ENCODE measurements around the gene ACAP2. TPM values are rescaled to one million over a fixed set of nuclear protein-coding genes. Genes with fewer than 3 reads are reported as not detected.

The ACAP2 gene
- total RNA-seq, 2 experiments from 2014 or later: 43.9 to 80.7 TPM

DNA sequence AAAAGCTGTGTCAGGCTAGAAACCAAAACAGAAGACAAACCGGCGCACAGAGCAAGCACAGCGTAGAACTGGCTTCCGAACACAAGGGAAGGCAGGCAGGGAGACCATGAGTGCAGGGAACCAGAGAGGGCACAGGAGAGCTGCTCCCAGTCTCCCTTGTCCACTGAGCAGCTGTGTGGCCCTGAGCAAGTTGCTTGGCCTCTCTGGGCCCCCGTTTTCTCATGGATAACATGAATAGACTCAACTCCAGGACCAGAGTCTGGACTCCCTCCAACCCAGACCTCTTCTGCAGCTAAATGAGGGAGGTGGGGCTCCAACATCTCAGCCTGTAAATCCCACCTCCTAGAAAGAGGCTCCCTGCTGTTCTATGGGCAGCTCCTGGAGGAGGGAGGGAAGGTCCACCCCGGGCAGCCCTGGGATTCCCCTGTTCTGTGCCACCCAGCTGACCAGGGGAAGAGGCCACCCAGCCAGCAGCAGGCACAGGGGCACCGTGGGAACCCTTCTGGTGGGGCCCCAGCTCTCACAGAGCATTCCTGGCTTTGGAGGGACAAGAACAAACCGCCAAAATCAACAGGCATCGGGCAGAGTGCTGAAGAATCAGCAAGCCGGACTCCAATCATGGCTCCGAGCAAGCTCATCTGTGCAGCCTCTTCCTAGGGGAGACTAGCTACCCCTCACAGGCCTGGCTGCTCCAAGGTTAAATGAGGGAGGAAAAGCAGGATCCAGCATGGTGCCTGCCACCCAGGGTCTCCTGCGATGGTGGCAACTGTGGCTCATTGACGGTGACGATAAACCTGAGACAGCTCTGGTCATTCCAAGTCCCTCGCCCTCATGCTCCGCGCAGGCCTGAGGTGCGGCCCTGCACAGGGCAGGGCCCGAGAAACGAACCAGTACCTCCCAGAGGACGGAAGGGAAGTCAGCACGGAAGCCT lies 187.0 kb downstream of the ACAP2 start:
- no peaks in the 10 kb centered on the region for H3K9me3 ChIP-seq (ENCODE audit: low read length)
- H4K20me1 ChIP-seq (ENCODE audit: insufficient read depth, low read length): no peaks in the 10 kb centered on the region
- H2AFZ ChIP-seq (ENCODE audit: low read length): no peak overlapping the region
- intact Hi-C loops (cut with micrococcal nuclease; ENCODE audit: unreplicated experiment): no loop called here
- CTCF ChIA-PET (ENCODE audit: unreplicated experiment): no interaction called here
- H3K4me3 ChIP-seq (ENCODE audit: low read depth, low read length, poor library complexity, severe bottlenecking): no peak overlapping the region
- H3K4me1 ChIP-seq (ENCODE audit: insufficient read depth, low read length, poor library complexity, severe bottlenecking): peaks cover 39% of the 10 kb centered on the region
- H3K9me2 ChIP-seq (ENCODE audit: insufficient read depth, low read length): no peaks in the 10 kb centered on the region
- DNase-seq (ENCODE audit: low spot score): no peak
- BruUV-seq (replicated peaks): no TSS peak
- TF ChIP-seq, protein P1, sequence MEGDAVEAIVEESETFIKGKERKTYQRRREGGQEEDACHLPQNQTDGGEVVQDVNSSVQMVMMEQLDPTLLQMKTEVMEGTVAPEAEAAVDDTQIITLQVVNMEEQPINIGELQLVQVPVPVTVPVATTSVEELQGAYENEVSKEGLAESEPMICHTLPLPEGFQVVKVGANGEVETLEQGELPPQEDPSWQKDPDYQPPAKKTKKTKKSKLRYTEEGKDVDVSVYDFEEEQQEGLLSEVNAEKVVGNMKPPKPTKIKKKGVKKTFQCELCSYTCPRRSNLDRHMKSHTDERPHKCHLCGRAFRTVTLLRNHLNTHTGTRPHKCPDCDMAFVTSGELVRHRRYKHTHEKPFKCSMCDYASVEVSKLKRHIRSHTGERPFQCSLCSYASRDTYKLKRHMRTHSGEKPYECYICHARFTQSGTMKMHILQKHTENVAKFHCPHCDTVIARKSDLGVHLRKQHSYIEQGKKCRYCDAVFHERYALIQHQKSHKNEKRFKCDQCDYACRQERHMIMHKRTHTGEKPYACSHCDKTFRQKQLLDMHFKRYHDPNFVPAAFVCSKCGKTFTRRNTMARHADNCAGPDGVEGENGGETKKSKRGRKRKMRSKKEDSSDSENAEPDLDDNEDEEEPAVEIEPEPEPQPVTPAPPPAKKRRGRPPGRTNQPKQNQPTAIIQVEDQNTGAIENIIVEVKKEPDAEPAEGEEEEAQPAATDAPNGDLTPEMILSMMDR (conservative IDR thresholded peaks at IDR 0.05; ENCODE audit: low read length): no peak
- TF ChIP-seq EZH2phosphoT487 (IDR thresholded peaks at IDR 0.05; ENCODE audit: borderline replicate concordance, low read depth, low read length): no peak
- H3K4me2 ChIP-seq (ENCODE audit: low read length): no peak overlapping the region
- POLR2A ChIA-PET: no interaction called here
- no peak overlapping the region for H3K27ac ChIP-seq (ENCODE audit: low read depth, low read length, poor library complexity, severe bottlenecking)
- no peaks in the 10 kb centered on the region for H3K36me3 ChIP-seq (ENCODE audit: insufficient read depth, low read length)
- H3K79me2 ChIP-seq (ENCODE audit: insufficient read depth, low read depth, low read length): no peaks in the 10 kb centered on the region

DNA sequence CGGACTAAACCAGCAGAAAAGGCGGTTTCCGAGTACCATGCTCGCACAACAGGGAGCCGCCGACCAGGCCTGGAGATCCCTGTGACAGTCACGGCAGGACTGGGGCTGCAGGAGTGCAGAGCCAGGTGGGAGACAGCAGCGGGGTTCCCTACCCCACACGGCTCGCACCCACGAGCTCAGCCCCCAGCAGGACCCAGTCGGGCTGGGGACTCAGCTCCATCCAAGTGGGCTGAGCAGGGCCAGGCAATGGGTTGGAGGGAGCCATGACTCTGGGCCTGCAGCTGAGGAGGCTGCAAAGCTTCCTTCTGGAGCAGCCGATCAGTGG lies 187.7 kb downstream of the ACAP2 start:
- ChIA-PET CTCF (ENCODE audit: unreplicated experiment) (no interaction called here), POLR2A (no interaction called here)
- intact Hi-C loops (cut with micrococcal nuclease; ENCODE audit: unreplicated experiment): no loop called here
- Histone ChIP-seq H3K79me2 (ENCODE audit: insufficient read depth, low read depth, low read length) (no peaks in the 10 kb centered on the region), H3K4me1 (ENCODE audit: insufficient read depth, low read length, poor library complexity, severe bottlenecking) (peaks cover 32% of the 10 kb centered on the region), H3K9me2 (ENCODE audit: insufficient read depth, low read length) (no peaks in the 10 kb centered on the region), H3K4me2 (ENCODE audit: low read length) (no peak overlapping the region), H3K27ac (ENCODE audit: low read depth, low read length, poor library complexity, severe bottlenecking) (no peak overlapping the region), H3K4me3 (ENCODE audit: low read depth, low read length, poor library complexity, severe bottlenecking) (no peak overlapping the region), H4K20me1 (ENCODE audit: insufficient read depth, low read length) (no peaks in the 10 kb centered on the region), H3K36me3 (ENCODE audit: insufficient read depth, low read length) (no peaks in the 10 kb centered on the region), H2AFZ (ENCODE audit: low read length) (no peak overlapping the region), H3K9me3 (ENCODE audit: low read length) (no peaks in the 10 kb centered on the region)
- no TSS peak for BruUV-seq (replicated peaks)
- TF ChIP-seq, protein P1 (conservative IDR thresholded peaks at IDR 0.05; ENCODE audit: low read length): no peak
- no peak for TF ChIP-seq EZH2phosphoT487 (IDR thresholded peaks at IDR 0.05; ENCODE audit: borderline replicate concordance, low read depth, low read length)
- DNase-seq (ENCODE audit: low spot score): no peak

DNA sequence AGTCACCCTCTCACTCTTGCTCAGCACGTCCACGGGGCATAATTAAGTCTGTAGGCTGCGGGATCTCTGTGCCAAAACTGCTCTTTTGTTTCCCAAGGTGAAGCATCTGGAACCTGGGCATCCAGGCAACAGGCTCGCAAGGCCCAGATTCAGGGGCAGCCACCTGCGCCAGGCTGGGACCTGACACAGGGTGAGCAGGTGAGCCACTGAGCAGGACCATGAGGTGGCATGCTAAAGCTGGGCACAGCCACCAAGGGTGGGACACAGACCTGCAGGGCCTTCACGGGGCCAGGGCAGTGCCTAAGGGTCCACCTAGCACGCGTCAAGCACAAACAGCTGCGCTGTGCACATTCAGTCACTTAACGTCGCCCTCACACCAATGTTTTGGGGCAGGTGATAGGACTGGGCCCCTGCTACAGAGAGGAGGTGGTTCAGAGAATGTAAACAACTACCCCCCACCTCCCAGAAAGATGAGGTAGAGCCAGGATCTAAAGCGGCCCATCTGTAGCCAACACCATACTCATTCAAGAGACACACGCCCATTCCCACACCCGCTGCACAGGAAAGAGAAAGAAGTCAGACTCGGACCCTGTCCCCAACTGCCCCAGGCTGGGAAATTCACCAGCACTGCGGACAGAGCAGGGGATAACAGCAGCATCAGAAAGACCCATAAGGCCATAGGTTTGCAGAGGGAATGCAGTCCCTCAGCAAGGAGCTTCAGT lies 188.2 kb downstream of the ACAP2 start:
- Histone ChIP-seq H3K79me2 (ENCODE audit: insufficient read depth, low read depth, low read length) (no peaks in the 10 kb centered on the region), H3K9me3 (ENCODE audit: low read length) (no peaks in the 10 kb centered on the region), H3K4me3 (ENCODE audit: low read depth, low read length, poor library complexity, severe bottlenecking) (no peak overlapping the region), H3K4me1 (ENCODE audit: insufficient read depth, low read length, poor library complexity, severe bottlenecking) (peaks cover 31% of the 10 kb centered on the region), H3K4me2 (ENCODE audit: low read length) (no peak overlapping the region), H2AFZ (ENCODE audit: low read length) (no peak overlapping the region), H3K36me3 (ENCODE audit: insufficient read depth, low read length) (no peaks in the 10 kb centered on the region), H3K9me2 (ENCODE audit: insufficient read depth, low read length) (no peaks in the 10 kb centered on the region), H4K20me1 (ENCODE audit: insufficient read depth, low read length) (no peaks in the 10 kb centered on the region), H3K27ac (ENCODE audit: low read depth, low read length, poor library complexity, severe bottlenecking) (no peak overlapping the region)
- ChIA-PET POLR2A (no interaction called here), CTCF (ENCODE audit: unreplicated experiment) (no interaction called here)
- intact Hi-C loops (cut with micrococcal nuclease; ENCODE audit: unreplicated experiment): no loop called here
- BruUV-seq (replicated peaks): no TSS peak
- DNase-seq (ENCODE audit: low spot score): no peak
- TF ChIP-seq, protein P1 (conservative IDR thresholded peaks at IDR 0.05; ENCODE audit: low read length): no peak
- TF ChIP-seq EZH2phosphoT487 (IDR thresholded peaks at IDR 0.05; ENCODE audit: borderline replicate concordance, low read depth, low read length): no peak

Measured in OCI-LY7 (cell line).